GM21576 (cell line): Measurements from ENCODE around the gene MCHR1.

ENCODE experiments used
- ATAC-seq: cut with Tn5 transposase; IDR thresholded peaks from one replicate; pipeline ENCODE4 v1.9.1; 2021; ENCODE audit warnings: mild to moderate bottlenecking, moderate library complexity; ENCODE audit not compliant: unreplicated experiment

MCHR1 gene

GRCh38 chr22:40721266-40721665, 42.0 kb downstream of the MCHR1 start:
- ATAC-seq, result no peak

- ATAC-seq, result no peak
These were observed 44.2 kb downstream of the MCHR1 start for GRCh38 chr22:40723396-40723933.

GRCh38 chr22:40726514-40726913, 47.2 kb downstream of the MCHR1 start:
- ATAC-seq, result no peak

GRCh38 chr22:40727070-40727963, 48.0 kb downstream of the MCHR1 start:
- no peak for ATAC-seq

- ATAC-seq, result no peak
These were observed 48.8 kb downstream of the MCHR1 start for GRCh38 chr22:40727964-40728615.

DNA sequence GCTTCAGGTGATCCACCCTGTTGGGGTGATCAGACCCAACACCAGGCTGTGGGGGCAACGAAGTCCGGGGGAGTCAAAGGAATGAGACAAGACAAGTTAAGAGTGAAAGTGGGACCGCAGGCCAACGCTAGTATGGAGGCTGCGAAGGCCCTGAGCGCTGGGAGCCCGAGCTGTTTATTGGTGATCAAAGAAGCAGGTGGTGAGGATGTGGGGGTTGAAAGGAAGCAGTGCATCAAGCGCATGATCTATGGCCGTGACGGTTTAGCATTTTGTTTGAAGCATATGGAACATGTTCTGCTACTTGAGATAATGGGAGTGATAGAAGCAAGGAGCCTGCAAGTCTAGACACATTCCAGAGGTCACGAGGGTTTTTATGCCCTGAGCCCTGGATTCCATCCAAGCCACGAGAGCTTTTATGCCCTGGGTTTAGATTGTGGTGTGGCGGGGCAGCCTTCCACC, 49.5 kb downstream of the MCHR1 start:
- no peak for ATAC-seq

- ATAC-seq, result no peak
These were observed 50.0 kb downstream of the MCHR1 start for GRCh38 chr22:40729284-40729683.
